ENCODE data around the gene INAFM2. TPM values are rescaled to one million over a fixed set of nuclear protein-coding genes. Genes with fewer than 3 reads are reported as not detected.

Gene INAFM2
- total and polyA plus RNA-seq, 2 donors (not counting 1 experiment from before 2014, with no cell fraction given): 8.9 to 11.0 TPM

GRCh38 chr15:40282869-40283614 lies 40.5 kb upstream of the INAFM2 start, which contains the start of gene ANKRD63:
ANKRD63 (minus strand) TSS chr15:40283064; CDS start chr15:40282586, 478 bp downstream.
- H3K9me3 ChIP-seq (ENCODE audit: control insufficient read depth, insufficient read depth, low read depth, low read length): no peaks in the 10 kb centered on the region
- no peak within 1 kb of the TSS for H3K27ac ChIP-seq (ENCODE audit: insufficient read depth, low read length)
- H3K79me2 ChIP-seq (ENCODE audit: control insufficient read depth, insufficient read depth, low read length): no peaks in the 10 kb centered on the region
- peak within 1 kb of the TSS in 3 of 4 experiments; percentile 15 to 38 (median 37) for H3K4me3 ChIP-seq (replicated peaks in 1 of 4; ENCODE audit: control extremely low read depth in 1 of 4, insufficient read depth in 1 of 4, low read depth in 3 of 4, low read length in 4 of 4)
- peak within 1 kb of the TSS; percentile 71 for H3K4me2 ChIP-seq (ENCODE audit: extremely low read depth, insufficient read depth, low read length)
- peaks cover 2% of the 10 kb centered on the region for H3K4me1 ChIP-seq (ENCODE audit: control insufficient read depth, extremely low read depth, insufficient read depth, low read length)
- H3K36me3 ChIP-seq (ENCODE audit: control insufficient read depth, insufficient read depth, low read length): no peaks in the 10 kb centered on the region
- no peak for DNase-seq (ENCODE audit: low read depth in 2 of 2)
- no peaks in the 10 kb centered on the region for H4K20me1 ChIP-seq (ENCODE audit: control insufficient read depth, extremely low read depth, insufficient read depth, low read length)
- peaks cover 48% of the 10 kb centered on the region for H3K27me3 ChIP-seq (ENCODE audit: control insufficient read depth, insufficient read depth, low read length)
- H3K9ac ChIP-seq (ENCODE audit: insufficient read depth, low read length): no peak within 1 kb of the TSS
- peak; percentile 74 for TF ChIP-seq EZH2 (IDR thresholded peaks at IDR 0.05; ENCODE audit: low read length, missing control alignments)
- TF ChIP-seq, protein P1, sequence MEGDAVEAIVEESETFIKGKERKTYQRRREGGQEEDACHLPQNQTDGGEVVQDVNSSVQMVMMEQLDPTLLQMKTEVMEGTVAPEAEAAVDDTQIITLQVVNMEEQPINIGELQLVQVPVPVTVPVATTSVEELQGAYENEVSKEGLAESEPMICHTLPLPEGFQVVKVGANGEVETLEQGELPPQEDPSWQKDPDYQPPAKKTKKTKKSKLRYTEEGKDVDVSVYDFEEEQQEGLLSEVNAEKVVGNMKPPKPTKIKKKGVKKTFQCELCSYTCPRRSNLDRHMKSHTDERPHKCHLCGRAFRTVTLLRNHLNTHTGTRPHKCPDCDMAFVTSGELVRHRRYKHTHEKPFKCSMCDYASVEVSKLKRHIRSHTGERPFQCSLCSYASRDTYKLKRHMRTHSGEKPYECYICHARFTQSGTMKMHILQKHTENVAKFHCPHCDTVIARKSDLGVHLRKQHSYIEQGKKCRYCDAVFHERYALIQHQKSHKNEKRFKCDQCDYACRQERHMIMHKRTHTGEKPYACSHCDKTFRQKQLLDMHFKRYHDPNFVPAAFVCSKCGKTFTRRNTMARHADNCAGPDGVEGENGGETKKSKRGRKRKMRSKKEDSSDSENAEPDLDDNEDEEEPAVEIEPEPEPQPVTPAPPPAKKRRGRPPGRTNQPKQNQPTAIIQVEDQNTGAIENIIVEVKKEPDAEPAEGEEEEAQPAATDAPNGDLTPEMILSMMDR (conservative IDR thresholded peaks at IDR 0.05 in 1 of 2, IDR thresholded peaks at IDR 0.05 in 1 of 2; ENCODE audit: low read depth in 1 of 2, low read length in 2 of 2): no peak
- H2AFZ ChIP-seq (ENCODE audit: low read length): peak within 1 kb of the TSS; percentile 51

DNA sequence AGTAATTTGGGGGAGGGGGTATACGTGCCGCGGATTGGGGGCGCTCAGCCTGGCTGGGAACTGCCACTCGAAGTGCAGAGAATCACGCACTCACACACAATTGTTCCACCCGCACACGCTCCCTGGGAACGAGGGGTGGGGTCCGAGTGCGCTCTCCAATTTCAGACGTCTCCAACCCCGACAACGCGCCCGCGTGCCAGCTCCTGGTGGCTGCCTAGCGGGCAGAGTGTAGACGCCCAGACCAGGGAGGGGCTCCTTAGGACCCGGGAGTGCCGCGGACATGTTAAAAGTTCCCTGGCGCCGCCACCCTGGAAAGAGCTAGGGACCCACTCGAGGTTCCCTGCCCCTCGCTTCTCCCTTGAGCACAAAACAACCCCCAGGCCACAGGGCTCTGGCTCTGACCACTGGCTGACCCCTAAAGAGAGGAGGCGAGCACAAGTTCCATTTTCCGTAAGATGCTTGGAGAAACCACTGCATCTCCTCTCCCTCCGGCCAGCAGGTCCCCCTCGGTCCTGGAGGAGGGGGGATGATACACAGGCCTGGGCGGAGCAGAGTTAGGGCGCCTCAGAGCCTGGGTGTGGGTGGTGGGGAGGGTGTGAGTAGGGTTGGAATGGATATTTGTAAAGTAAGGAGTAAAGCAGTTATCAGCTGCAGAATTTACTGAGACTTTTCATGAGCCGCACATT lies 39.7 kb upstream of the INAFM2 start:
- no peak overlapping the region for H2AFZ ChIP-seq (ENCODE audit: low read length)
- no peak overlapping the region for H3K4me2 ChIP-seq (ENCODE audit: extremely low read depth, insufficient read depth, low read length)
- H3K4me1 ChIP-seq (ENCODE audit: control insufficient read depth, extremely low read depth, insufficient read depth, low read length): peaks cover 2% of the 10 kb centered on the region
- TF ChIP-seq EZH2 (IDR thresholded peaks at IDR 0.05; ENCODE audit: low read length, missing control alignments): no peak
- TF ChIP-seq, protein P1 (conservative IDR thresholded peaks at IDR 0.05 in 1 of 2, IDR thresholded peaks at IDR 0.05 in 1 of 2; ENCODE audit: low read depth in 1 of 2, low read length in 2 of 2): no peak
- H3K27ac ChIP-seq (ENCODE audit: insufficient read depth, low read length): no peak overlapping the region
- H3K4me3 ChIP-seq (replicated peaks in 1 of 4; ENCODE audit: control extremely low read depth in 1 of 4, insufficient read depth in 1 of 4, low read depth in 3 of 4, low read length in 4 of 4): no peak overlapping the region
- H3K36me3 ChIP-seq (ENCODE audit: control insufficient read depth, insufficient read depth, low read length): no peaks in the 10 kb centered on the region
- peaks cover 46% of the 10 kb centered on the region for H3K27me3 ChIP-seq (ENCODE audit: control insufficient read depth, insufficient read depth, low read length)
- no peak for DNase-seq (ENCODE audit: low read depth in 2 of 2)
- H3K9me3 ChIP-seq (ENCODE audit: control insufficient read depth, insufficient read depth, low read depth, low read length): no peaks in the 10 kb centered on the region
- H4K20me1 ChIP-seq (ENCODE audit: control insufficient read depth, extremely low read depth, insufficient read depth, low read length): no peaks in the 10 kb centered on the region
- H3K9ac ChIP-seq (ENCODE audit: insufficient read depth, low read length): no peak overlapping the region
- no peaks in the 10 kb centered on the region for H3K79me2 ChIP-seq (ENCODE audit: control insufficient read depth, insufficient read depth, low read length)

DNA sequence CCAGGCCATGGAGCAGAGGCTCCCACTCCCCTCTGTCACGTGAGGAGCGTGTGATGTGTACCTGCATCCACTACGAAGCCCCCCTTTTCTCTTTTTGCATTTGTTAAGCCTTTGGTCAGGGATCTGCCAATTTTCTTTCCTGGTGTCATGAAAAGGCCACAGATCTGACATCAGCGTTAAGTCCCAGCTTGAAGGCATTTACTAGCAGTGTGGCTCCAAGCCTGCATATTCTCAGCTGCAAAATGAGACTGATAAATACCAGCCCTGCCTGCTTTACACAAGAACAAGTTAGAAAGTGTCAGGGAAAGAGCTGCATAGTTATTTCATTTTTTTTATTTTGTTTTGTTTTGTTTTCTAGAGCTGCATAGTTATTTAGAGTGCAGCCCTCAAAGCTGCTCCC lies 38.3 kb upstream of the INAFM2 start:
- DNase-seq (ENCODE audit: low read depth in 2 of 2): peak in 1 of 2 donors; percentile 20
- no peaks in the 10 kb centered on the region for H3K4me1 ChIP-seq (ENCODE audit: control insufficient read depth, extremely low read depth, insufficient read depth, low read length)
- H3K79me2 ChIP-seq (ENCODE audit: control insufficient read depth, insufficient read depth, low read length): no peaks in the 10 kb centered on the region
- H3K9ac ChIP-seq (ENCODE audit: insufficient read depth, low read length): no peak overlapping the region
- no peak overlapping the region for H3K4me2 ChIP-seq (ENCODE audit: extremely low read depth, insufficient read depth, low read length)
- no peak overlapping the region for H3K27ac ChIP-seq (ENCODE audit: insufficient read depth, low read length)
- TF ChIP-seq, protein P1 (conservative IDR thresholded peaks at IDR 0.05 in 1 of 2, IDR thresholded peaks at IDR 0.05 in 1 of 2; ENCODE audit: low read depth in 1 of 2, low read length in 2 of 2): no peak
- TF ChIP-seq EZH2 (IDR thresholded peaks at IDR 0.05; ENCODE audit: low read length, missing control alignments): no peak
- H2AFZ ChIP-seq (ENCODE audit: low read length): no peak overlapping the region
- H3K4me3 ChIP-seq (replicated peaks in 1 of 4; ENCODE audit: control extremely low read depth in 1 of 4, insufficient read depth in 1 of 4, low read depth in 3 of 4, low read length in 4 of 4): no peak overlapping the region
- H4K20me1 ChIP-seq (ENCODE audit: control insufficient read depth, extremely low read depth, insufficient read depth, low read length): no peaks in the 10 kb centered on the region
- peaks cover 43% of the 10 kb centered on the region for H3K27me3 ChIP-seq (ENCODE audit: control insufficient read depth, insufficient read depth, low read length)
- H3K9me3 ChIP-seq (ENCODE audit: control insufficient read depth, insufficient read depth, low read depth, low read length): no peaks in the 10 kb centered on the region
- no peaks in the 10 kb centered on the region for H3K36me3 ChIP-seq (ENCODE audit: control insufficient read depth, insufficient read depth, low read length)
